Natural killer cell (primary cell): ENCODE measurements around the gene BIRC3. TPM values are rescaled to one million over a fixed set of nuclear protein-coding genes. Genes with fewer than 3 reads are reported as not detected.
"Not testable (repeated sequence)": the region's sequence is repeated elsewhere in the genome, so short reads cannot be mapped to it uniquely, and the experiment has no call there.

Experiments used
- ATAC-seq, 3 donors: fragments of 150-1000 bp in 2 of 3; fragments of 200-7000 bp in 1 of 3; cut with Tn5 transposase; 1 replicate in 1 of 3; 2 replicates in 2 of 3; pipeline ENCODE4 v1.10.0; 2021; ENCODE audit warnings: mild to moderate bottlenecking in 2 of 3, moderate library complexity in 2 of 3
- DNase-seq, 2 donors: peaks; one replicate each; pipeline versions ENCODE4 v3.0.0 to v3.0.0-alpha.2; 2013 to 2021; ENCODE audit warnings: mixed read lengths in 1 of 2
- H3K27ac ChIP-seq: one replicate; pipeline ENCODE4 v1.5.1; 2013; ENCODE audit warnings: mild to moderate bottlenecking, low read length
- H3K27me3 ChIP-seq: one replicate; pipeline ENCODE4 v1.6.1; 2013; ENCODE audit warnings: low read length; ENCODE audit not compliant: control insufficient read depth, insufficient read depth
- H3K36me3 ChIP-seq: one replicate; pipeline ENCODE4 v1.6.1; 2013; ENCODE audit warnings: low read length; ENCODE audit not compliant: control insufficient read depth, insufficient read depth
- H3K4me1 ChIP-seq: one replicate; pipeline ENCODE4 v1.6.1; 2013; ENCODE audit warnings: low read length; ENCODE audit not compliant: control insufficient read depth, insufficient read depth
- H3K4me3 ChIP-seq: one replicate; pipeline ENCODE4 v1.5.1; 2013; ENCODE audit warnings: low read length
- H3K9me3 ChIP-seq: one replicate; pipeline ENCODE4 v1.6.1; 2013; ENCODE audit warnings: low read length; ENCODE audit not compliant: control insufficient read depth, insufficient read depth
- H3K27ac Mint-ChIP-seq, 2 donors: one replicate each; pipeline ENCODE4 v1.8.0; 2022; ENCODE audit warnings: mild to moderate bottlenecking in 2 of 2, mixed read lengths in 2 of 2, moderate library complexity in 1 of 2
- H3K27me3 Mint-ChIP-seq, 2 donors: one replicate each; pipeline ENCODE4 v1.8.0; 2022; ENCODE audit warnings: low read depth in 2 of 2, mixed read lengths in 2 of 2
- H3K36me3 Mint-ChIP-seq: one replicate; pipeline ENCODE4 v1.8.0; 2022; ENCODE audit warnings: mixed read lengths
- H3K4me1 Mint-ChIP-seq, 2 donors: one replicate each; pipeline ENCODE4 v1.8.0; 2022; ENCODE audit warnings: mixed read lengths in 2 of 2
- H3K4me3 Mint-ChIP-seq: one replicate; pipeline ENCODE4 v1.8.0; 2022; ENCODE audit warnings: mild to moderate bottlenecking, moderate library complexity, mixed read lengths
- H3K9me3 Mint-ChIP-seq, 2 donors: one replicate each; pipeline ENCODE4 v1.8.0; 2022; ENCODE audit warnings: mixed read lengths in 2 of 2
- CTCF ChIP-seq: fragments of 200-600 bp; IDR thresholded peaks from one replicate; pipeline ENCODE4 v1.8.0; 2022; ENCODE audit warnings: antibody characterized with exemption
- WGBS: methylation state at CpG from one replicate; pipeline ENCODE4 v1.1.7; 2013; ENCODE audit warnings: missing lambda C conversion rate; ENCODE audit not compliant: insufficient coverage; 5-methylcytosine and 5-hydroxymethylcytosine counted together
- intact Hi-C: fragments of 100-400 bp; cut with micrococcal nuclease; formaldehyde crosslinking; loops from one replicate; pipeline ENCODE4 v1.14.2; 2022
- total RNA-seq, 4 donors: library from RNA; stranded (reverse); fragments of 120-200 nt in 1 of 4; gene quantifications; one replicate each; pipeline versions ENCODE4 v1.2.3 to v1.2.4, GENCODE V29; 2013 to 2022

The BIRC3 gene
- total RNA-seq, 3 donors from 2014 or later (not counting 1 experiment from before 2014, with no cell fraction given): 14.2 to 92.3 (median 20.1) TPM

DNA sequence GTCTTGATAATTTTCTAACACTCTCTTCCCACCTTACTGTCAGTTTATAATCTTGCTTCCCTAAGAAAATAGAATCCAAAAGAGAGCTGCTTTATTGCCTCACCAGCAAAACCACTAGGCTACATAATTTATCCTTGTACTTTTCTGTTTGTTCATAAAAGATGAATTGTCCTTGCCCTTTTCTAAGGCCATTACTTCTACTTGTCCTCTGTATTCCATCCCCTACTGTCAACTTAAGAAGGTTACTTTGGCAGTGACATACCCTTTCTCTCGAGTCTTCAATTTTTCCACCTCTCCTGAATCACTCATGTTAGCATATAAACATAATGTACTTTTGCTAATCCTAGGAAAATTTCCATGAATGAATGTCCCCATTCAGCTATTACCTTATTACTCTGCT is 47.7 kb downstream of the BIRC3 start:
- no peak overlapping the region for H3K4me3 Mint-ChIP-seq
- Histone ChIP-seq H3K9me3 (no peaks in the 10 kb centered on the region), H3K4me3 (no peak overlapping the region), H3K27me3 (no peaks in the 10 kb centered on the region), H3K36me3 (peaks cover 62% of the 10 kb centered on the region), H3K4me1 (peaks cover 13% of the 10 kb centered on the region), H3K27ac (no peak overlapping the region)
- no peaks in the 10 kb centered on the region for H3K27me3 Mint-ChIP-seq
- H3K9me3 Mint-ChIP-seq: no peaks in the 10 kb centered on the region
- TF ChIP-seq CTCF: no peak
- intact Hi-C loops: no loop called here
- ATAC-seq: no peak
- peaks cover 31 to 44% of the 10 kb centered on the region in 2 donors for H3K4me1 Mint-ChIP-seq
- WGBS: 100% methylated on average over 1 of the region's 1 CpG
- H3K36me3 Mint-ChIP-seq: peaks cover 36% of the 10 kb centered on the region
- DNase-seq: no peak
- peak overlapping the region; percentile 31 to 47 for H3K27ac Mint-ChIP-seq

- Mint-ChIP-seq H3K27ac (peak overlapping the region; percentile 52 to 71), H3K4me3 (no peak overlapping the region), H3K4me1 (peaks cover 17 to 33% of the 10 kb centered on the region in 2 donors), H3K27me3 (no peaks in the 10 kb centered on the region), H3K36me3 (peaks cover 32% of the 10 kb centered on the region), H3K9me3 (no peaks in the 10 kb centered on the region)
- H3K27me3 ChIP-seq: no peaks in the 10 kb centered on the region
- DNase-seq: peak in 1 of 2 donors; percentile 56
- no peak overlapping the region for H3K4me3 ChIP-seq
- H3K4me1 ChIP-seq: no peaks in the 10 kb centered on the region
- intact Hi-C loops: no loop called here
- ATAC-seq: peak in 2 of 3 donors; percentile 43 to 58
- no peaks in the 10 kb centered on the region for H3K9me3 ChIP-seq
- WGBS: 83% methylated on average over 6 of the region's 6 CpGs
- no peak overlapping the region for H3K27ac ChIP-seq
- peaks cover 55% of the 10 kb centered on the region for H3K36me3 ChIP-seq
- TF ChIP-seq CTCF: peak; percentile 14
These were observed 50.1 kb downstream of the BIRC3 start for GRCh38 chr11:102367364-102367763.

- no peaks in the 10 kb centered on the region for H3K4me1 ChIP-seq
- DNase-seq: no peak
- Mint-ChIP-seq H3K27me3 (no peaks in the 10 kb centered on the region), H3K4me1 (peaks cover 18 to 33% of the 10 kb centered on the region in 2 donors), H3K4me3 (no peak overlapping the region), H3K36me3 (peaks cover 32% of the 10 kb centered on the region), H3K9me3 (no peaks in the 10 kb centered on the region), H3K27ac (peak overlapping the region; percentile 52 to 71)
- intact Hi-C loops: no loop called here
- H3K27me3 ChIP-seq: no peaks in the 10 kb centered on the region
- TF ChIP-seq CTCF: no peak
- no peak overlapping the region for H3K4me3 ChIP-seq
- H3K36me3 ChIP-seq: peaks cover 45% of the 10 kb centered on the region
- H3K9me3 ChIP-seq: no peaks in the 10 kb centered on the region
- no peak overlapping the region for H3K27ac ChIP-seq
- WGBS: 85% methylated on average over 2 of the region's 3 CpGs
- no peak for ATAC-seq
These were observed 51.2 kb downstream of the BIRC3 start for GRCh38 chr11:102368472-102368871.

DNA sequence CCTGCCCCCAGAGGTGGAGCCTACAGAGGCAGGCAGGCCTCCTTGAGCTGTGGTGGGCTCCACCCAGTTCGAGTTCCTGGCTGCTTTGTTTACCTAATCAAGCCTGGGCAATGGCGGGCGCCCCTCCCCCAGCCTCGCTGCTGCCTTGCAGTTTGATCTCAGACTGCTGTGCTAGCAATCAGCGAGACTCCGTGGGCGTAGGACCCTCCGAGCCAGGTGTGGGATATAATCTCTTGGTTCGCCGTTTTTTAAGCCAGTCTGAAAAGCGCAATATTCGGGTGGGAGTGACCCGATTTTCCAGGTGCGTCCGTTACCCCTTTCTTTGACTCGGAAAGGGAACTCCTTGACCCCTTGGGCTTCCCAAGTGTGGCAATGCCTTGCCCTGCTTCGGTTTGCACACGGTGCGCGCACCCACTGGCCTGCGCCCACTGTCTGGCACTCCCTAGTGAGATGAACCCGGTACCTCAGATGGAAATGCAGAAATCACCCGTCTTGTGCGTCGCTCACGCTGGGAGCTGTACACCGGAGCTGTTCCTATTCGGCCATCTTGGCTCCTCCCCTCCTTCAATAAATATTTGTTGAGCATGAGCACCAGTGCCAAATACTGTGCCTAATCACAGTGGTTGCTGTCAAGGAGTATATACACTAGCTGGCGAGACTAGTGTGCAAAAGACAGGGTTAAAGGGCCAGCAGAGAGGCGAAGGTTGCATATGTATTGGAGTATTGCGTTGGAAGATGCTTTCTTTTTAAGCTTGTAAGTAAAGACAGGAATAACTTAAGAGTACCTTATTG is 57.5 kb downstream of the BIRC3 start:
- H3K9me3 Mint-ChIP-seq, H3K9me3 ChIP-seq, H3K27ac Mint-ChIP-seq, ATAC-seq, intact Hi-C loops, H3K4me1 ChIP-seq, H3K27me3 Mint-ChIP-seq, DNase-seq, H3K27ac ChIP-seq, H3K4me3 Mint-ChIP-seq, H3K4me3 ChIP-seq, H3K27me3 ChIP-seq: not testable (repeated sequence)
- WGBS: 95% methylated on average over 27 of the region's 31 CpGs
- H3K36me3 Mint-ChIP-seq: peaks cover 15% of the 10 kb centered on the region
- peaks cover 39% of the 10 kb centered on the region for H3K36me3 ChIP-seq
- peaks cover 13% of the 10 kb centered on the region in 2 donors for H3K4me1 Mint-ChIP-seq
